Measurements from ENCODE around the gene HTRA2. TPM values are rescaled to one million over a fixed set of nuclear protein-coding genes. Genes with fewer than 3 reads are reported as not detected.
"Not testable (repeated sequence)": the region's sequence is repeated elsewhere in the genome, so short reads cannot be mapped to it uniquely, and the experiment has no call there.

Gene HTRA2
- total RNA-seq, result 10 to 100 TPM in 4 of 6 donors, 1 to 10 TPM in 2; 8.5 to 17.6 (median 10.8) TPM
- 10 to 100 TPM; 16.9 to 24.3 TPM for polyA plus RNA-seq

DNA sequence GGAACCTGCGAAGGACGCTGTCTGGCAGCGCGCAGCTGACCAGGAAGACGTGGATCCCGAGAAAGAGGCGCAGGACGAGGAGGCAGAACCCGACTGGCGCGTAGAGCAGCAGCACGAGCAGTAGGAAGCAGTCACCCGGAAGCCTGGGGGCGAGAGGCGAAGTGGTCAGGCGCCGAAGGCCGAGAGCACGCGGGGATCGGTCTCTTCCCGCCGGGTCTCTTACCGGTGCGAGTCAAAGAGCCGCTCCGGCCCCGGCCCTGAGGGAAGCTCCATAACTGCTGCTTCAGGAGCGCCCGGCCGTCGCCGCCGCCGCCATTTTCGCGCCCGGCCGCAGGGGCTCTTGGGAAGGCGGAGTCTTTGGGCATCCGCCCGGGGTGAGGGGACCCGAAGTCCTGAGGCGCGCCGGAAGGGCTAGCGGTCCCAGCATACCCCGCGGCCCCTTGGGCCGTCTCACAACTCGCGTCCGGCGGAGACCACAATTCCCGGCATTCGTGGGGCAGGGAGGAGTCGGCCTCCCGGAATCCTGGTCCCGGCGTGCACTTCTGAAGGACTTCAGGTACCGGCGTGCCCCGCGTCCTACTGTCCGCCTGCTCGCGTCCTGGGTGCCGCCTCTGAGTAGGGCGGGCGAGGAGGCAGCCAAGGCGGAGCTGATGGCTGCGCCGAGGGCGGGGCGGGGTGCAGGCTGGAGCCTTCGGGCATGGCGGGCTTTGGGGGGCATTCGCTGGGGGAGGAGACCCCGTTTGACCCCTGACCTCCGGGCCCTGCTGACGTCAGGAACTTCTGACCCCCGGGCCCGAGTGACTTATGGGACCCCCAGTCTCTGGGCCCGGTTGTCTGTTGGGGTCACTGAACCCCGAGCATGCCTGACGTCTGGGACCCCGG, at the start of gene HTRA2, which contains the start of gene AUP1:
Gene HTRA2, plus strand, starts transcription at position 577 of the 882 bp plus-strand sequence. Its CDS starts 74 bp downstream, at position 651.
Gene AUP1, minus strand, starts transcription at position 350 of the 882 bp plus-strand sequence. Its CDS starts 77 bp downstream, at position 273.
- Histone ChIP-seq H3K4me3 (peak within 1 kb of the TSS; percentile 77 to 99 (median 97)), H3K9me3 (no peaks in the 10 kb centered on the region), H3K36me3 (peaks cover 0 to 13% (median 0%) of the 10 kb centered on the region in 3 donors), H3K27ac (peak within 1 kb of the TSS; percentile 79 to 88 (median 82)), H3K27me3 (no peaks in the 10 kb centered on the region), H3K4me1 (peaks cover 7 to 18% (median 14%) of the 10 kb centered on the region in 3 donors)
- FAIRE-seq, result peak; percentile 45
- TF ChIP-seq, protein P1, sequence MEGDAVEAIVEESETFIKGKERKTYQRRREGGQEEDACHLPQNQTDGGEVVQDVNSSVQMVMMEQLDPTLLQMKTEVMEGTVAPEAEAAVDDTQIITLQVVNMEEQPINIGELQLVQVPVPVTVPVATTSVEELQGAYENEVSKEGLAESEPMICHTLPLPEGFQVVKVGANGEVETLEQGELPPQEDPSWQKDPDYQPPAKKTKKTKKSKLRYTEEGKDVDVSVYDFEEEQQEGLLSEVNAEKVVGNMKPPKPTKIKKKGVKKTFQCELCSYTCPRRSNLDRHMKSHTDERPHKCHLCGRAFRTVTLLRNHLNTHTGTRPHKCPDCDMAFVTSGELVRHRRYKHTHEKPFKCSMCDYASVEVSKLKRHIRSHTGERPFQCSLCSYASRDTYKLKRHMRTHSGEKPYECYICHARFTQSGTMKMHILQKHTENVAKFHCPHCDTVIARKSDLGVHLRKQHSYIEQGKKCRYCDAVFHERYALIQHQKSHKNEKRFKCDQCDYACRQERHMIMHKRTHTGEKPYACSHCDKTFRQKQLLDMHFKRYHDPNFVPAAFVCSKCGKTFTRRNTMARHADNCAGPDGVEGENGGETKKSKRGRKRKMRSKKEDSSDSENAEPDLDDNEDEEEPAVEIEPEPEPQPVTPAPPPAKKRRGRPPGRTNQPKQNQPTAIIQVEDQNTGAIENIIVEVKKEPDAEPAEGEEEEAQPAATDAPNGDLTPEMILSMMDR (IDR thresholded peaks at IDR 0.05), result no peak
- peak; percentile 93 to 97 (median 94) for ATAC-seq
- 0% methylated on average over 60 to 87 of the region's 87 CpGs for WGBS, 2 donors
- intact Hi-C loops (cut with DNase I), result no loop called here
- peak; percentile 96 to 100 (median 98) for DNase-seq

DNA sequence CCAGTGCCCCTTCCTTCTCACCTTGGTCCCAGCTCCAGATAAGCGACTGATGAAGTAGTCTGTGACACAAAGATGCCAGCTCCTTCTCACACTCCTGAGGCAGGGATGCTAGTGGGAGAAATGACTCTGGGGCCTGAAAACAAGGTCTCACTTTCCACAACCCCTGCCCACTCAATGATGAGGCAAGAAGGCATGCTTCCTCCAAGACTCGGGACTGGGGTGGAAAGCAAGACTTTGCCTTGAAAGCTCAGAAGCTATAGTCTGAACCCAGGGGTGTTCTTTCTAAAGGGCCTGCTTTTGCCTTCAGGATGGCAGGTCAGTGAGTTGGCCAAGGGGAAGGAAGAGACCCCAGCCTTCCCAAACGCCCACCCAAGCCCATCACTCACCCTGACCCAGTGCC, 48.3 kb upstream of the HTRA2 start:
- Histone ChIP-seq H3K27me3 (no peaks in the 10 kb centered on the region), H3K36me3 (no peaks in the 10 kb centered on the region), H3K4me1 (peaks cover 5 to 18% (median 11%) of the 10 kb centered on the region in 3 donors), H3K9me3 (no peaks in the 10 kb centered on the region), H3K4me3 (peak overlapping the region; percentile 58 to 94 (median 78)), H3K27ac (no peak overlapping the region)
- intact Hi-C loops (cut with DNase I), result loop anchor here in 1 of 3 donors (5.0 kb wide), 1 partner anchor 106 kb away; no protein-coding TSS in a partner anchor
- 38 to 54% methylated on average over 3 of the region's 3 CpGs for WGBS, 2 donors
- no peak for DNase-seq
- no peak for FAIRE-seq
- TF ChIP-seq, protein P1 (IDR thresholded peaks at IDR 0.05), result no peak
- ATAC-seq, result no peak

DNA sequence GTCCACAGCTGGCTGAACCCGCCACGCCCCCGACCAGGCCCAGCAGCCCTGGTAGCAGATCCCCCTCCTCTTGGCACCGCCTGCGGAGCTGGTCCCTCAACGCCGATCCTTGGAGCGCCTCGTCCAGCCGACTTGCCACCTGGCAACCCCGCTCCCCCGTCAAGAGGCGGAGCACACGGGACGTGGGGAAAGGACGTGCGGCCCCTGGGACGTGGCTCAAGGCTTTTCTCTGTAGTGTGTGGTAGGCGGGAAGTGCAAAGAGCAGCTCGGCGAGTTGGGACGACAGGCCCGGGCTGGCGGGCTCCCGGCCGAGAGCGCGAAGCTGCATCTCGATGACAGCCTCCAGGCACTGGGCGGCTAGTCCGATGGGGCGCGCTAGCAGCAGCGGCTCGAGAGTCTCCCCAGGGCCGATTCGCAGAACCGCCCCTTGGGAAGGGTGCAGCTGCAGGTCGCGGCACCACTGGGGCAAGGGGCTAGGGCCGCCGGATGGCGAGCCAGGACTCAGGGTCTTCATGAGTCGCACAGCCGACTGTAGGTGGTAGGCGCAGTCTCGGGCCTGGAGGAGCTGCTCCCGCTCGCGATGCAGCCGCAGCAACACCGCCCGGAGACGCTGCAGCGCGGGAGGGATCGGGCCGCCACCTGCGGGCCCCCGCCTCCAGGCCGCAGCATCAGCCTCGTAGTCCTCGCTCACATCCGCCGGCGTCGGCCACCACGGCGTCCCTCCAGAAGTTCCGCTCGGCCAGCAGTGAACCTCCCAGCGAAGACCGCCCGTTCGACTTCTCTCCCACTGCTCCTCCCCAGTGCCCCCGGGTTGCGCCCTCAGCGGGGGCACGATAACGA, 47.6 kb upstream of the HTRA2 start:
- DNase-seq (peak in 5 of 6 donors; percentile 22 to 88 (median 67)), FAIRE-seq (no peak), ATAC-seq (peak; percentile 42 to 65 (median 56))
- 1% methylated on average over 76 to 80 of the region's 80 CpGs for WGBS, 2 donors
- intact Hi-C loops (cut with DNase I), result loop anchor here in 1 of 3 donors (5.0 kb wide), 1 partner anchor 105 kb away; no protein-coding TSS in a partner anchor
- Histone ChIP-seq H3K4me3 (peak overlapping the region; percentile 58 to 94 (median 78)), H3K4me1 (peaks cover 5 to 18% (median 11%) of the 10 kb centered on the region in 3 donors), H3K27ac (peak overlapping the region; percentile 46 to 87 (median 72)), H3K27me3 (no peaks in the 10 kb centered on the region), H3K9me3 (no peaks in the 10 kb centered on the region), H3K36me3 (no peaks in the 10 kb centered on the region)
- TF ChIP-seq, protein P1 (IDR thresholded peaks at IDR 0.05), result no peak

DNA sequence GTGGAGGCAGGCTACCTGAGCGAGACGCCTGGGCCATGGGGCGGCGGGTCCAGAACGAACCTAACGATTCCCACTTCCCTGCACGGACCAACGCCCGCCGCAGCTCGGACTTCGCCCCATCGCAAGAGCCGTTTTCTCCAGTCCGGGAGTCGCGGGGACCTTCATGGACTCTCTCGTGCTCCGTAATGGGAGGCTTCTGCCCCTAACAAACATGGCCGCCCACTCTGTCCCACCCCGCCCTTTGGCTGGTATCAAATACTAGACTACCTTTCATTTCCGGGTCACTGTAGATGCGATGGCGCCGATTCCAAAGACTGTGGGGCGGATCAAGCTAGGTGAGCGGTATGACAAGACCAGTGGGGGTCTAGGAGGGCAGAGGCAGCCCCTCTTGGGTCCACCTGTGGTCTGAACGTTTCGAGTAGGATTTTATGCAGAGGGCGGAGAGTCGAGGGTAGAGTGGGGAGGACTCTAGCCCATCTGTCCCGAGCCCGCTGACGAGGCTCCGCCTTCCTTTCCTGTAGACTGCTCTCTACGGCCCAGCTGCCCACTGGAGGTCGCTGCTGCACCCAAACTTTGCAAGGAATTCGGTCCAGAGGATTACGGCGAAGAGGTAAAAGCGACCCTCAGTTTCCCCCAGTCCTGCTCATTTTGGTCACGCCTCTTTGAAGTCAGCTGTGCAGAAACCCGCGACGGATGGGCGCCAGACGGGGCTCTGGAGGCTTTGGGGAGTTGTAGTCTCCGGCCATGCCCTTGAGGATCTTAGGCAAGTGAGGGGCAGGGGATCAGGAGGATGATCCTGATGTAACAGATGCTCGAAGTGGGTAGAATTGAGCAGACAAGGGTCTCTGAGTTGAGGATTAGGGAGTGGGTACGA, 46.7 kb upstream of the HTRA2 start, which contains the start of the genes CCDC142 and TTC31:
Gene CCDC142, minus strand, starts transcription at position 198 of the 874 bp plus-strand sequence. Its CDS starts 161 bp downstream, at position 37.
Gene TTC31, plus strand, starts transcription at position 281 of the 874 bp plus-strand sequence. Its CDS starts 15 bp downstream, at position 296.
- Histone ChIP-seq H3K27me3 (no peaks in the 10 kb centered on the region), H3K4me3 (peak within 1 kb of the TSS; percentile 58 to 94 (median 78)), H3K36me3 (no peaks in the 10 kb centered on the region), H3K9me3 (no peaks in the 10 kb centered on the region), H3K27ac (peak within 1 kb of the TSS; percentile 46 to 87 (median 72)), H3K4me1 (peaks cover 5 to 18% (median 11%) of the 10 kb centered on the region in 3 donors)
- FAIRE-seq (peak; percentile 43), ATAC-seq (peak; percentile 96 to 99 (median 98)), DNase-seq (peak; percentile 92 to 97 (median 96))
- 0 to 1% methylated on average over 48 to 50 of the region's 50 CpGs for WGBS, 2 donors
- intact Hi-C loops (cut with DNase I), result loop anchor here in 1 of 3 donors (5.0 kb wide), 1 partner anchor 104 kb away; no protein-coding TSS in a partner anchor
- TF ChIP-seq, protein P1 (IDR thresholded peaks at IDR 0.05), result peak; percentile 70 to 83 (median 73)

DNA sequence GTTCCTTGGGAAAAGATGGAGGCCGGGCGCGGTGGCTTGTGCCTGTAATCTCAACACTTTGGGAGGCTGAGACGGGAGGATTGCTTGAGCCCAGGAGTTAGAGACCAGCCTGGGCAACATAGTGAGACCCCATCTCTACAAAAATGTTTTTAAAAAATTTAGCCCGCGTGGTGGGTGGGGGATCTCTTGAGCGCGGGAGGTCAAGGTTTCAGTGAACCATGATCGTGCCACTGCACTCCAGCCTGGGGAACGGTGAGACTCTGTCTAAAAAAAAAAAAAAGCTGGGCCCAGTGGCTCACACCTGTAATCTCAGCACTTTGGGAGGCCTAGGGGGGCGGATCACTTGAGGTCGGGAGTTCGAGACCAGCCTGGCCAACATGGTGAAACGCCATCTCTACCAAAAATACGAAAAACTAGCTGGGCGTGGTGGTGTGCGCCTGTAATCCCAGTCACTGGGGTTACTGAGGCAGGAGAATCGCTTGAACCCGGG, 46.0 kb upstream of the HTRA2 start:
- 65 to 72% methylated on average over 19 of the region's 19 CpGs for WGBS, 2 donors
- not testable (repeated sequence) for H3K27me3 ChIP-seq, DNase-seq, H3K27ac ChIP-seq, H3K9me3 ChIP-seq, ATAC-seq, FAIRE-seq, H3K36me3 ChIP-seq
- Histone ChIP-seq H3K4me3 (peak overlapping the region; percentile 58 to 94 (median 78)), H3K4me1 (peaks cover 5 to 18% (median 11%) of the 10 kb centered on the region in 3 donors)
- intact Hi-C loops (cut with DNase I), result loop anchor here in 1 of 3 donors (5.0 kb wide), 1 partner anchor 104 kb away; no protein-coding TSS in a partner anchor

All from pancreas (tissue), 10 donors.